ENCODE data around the gene C13orf46.
"Not testable (repeated sequence)": the region's sequence is repeated elsewhere in the genome, so short reads cannot be mapped to it uniquely, and the experiment has no call there.

The C13orf46 gene

GRCh38 chr13:113920606-113921286 is 53.1 kb downstream of the C13orf46 start:
- no peak for DNase-seq

DNA sequence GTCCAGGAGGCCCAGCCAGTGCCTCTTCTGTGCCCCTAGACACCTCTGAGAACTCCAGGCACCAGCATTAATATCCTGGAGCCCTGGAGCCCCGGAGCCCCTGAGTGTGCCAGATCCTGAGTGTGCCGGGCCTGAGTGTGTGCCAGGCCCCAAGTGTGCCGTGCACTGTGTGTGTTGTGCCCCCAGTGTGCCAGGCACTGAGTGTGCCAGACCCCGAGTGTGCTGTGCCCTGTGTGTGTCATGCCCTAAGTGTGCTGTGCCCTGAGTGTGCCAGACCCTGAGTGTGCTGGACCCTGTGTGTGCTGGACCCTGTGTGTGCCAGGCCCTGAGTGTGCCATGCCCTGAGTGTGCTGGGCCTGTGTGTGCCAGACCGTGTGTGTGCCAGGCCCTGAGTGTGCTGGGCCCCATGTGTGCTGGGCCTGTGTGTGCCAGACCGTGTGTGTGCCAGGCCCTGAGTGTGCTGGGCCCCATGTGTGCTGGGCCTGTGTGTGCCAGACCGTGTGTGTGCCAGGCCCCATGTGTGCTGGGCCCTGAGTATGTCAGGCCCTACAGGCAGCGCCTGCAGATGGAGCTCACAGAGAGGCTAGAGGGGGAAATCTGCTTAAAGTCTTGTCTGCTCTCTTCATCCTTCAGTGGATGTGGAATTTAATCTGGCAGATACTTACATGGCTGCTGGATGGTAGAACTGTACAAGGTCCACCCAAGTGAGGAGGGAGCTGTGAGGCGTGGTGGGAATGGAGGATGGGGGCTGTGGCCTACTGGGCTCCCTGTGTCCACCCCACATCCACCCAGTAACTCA is 53.9 kb downstream of the C13orf46 start:
- no peak for DNase-seq

- no peak for DNase-seq
These were observed 54.7 kb downstream of the C13orf46 start for GRCh38 chr13:113918981-113919701.

DNA sequence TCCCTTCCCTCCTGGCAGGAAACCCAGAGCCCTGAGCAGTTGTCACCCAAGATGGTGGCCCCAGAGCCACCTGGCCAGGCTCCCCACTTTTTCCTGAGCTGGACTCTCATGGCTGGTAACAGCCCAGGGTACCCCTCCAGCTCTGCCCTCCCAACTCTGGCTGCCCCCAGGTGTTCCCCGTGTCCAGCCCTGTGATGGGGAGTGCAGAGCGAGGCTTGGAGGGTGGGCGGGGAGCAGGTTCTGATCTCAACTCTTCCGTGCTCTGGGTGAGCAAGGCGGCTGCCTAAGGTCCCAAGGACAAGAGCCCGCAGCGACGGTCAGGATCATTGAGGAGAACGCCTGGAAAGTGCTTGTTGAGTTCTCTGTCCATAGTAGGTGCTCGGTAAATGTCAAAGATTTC is 55.3 kb downstream of the C13orf46 start:
- no peak for DNase-seq

DNA sequence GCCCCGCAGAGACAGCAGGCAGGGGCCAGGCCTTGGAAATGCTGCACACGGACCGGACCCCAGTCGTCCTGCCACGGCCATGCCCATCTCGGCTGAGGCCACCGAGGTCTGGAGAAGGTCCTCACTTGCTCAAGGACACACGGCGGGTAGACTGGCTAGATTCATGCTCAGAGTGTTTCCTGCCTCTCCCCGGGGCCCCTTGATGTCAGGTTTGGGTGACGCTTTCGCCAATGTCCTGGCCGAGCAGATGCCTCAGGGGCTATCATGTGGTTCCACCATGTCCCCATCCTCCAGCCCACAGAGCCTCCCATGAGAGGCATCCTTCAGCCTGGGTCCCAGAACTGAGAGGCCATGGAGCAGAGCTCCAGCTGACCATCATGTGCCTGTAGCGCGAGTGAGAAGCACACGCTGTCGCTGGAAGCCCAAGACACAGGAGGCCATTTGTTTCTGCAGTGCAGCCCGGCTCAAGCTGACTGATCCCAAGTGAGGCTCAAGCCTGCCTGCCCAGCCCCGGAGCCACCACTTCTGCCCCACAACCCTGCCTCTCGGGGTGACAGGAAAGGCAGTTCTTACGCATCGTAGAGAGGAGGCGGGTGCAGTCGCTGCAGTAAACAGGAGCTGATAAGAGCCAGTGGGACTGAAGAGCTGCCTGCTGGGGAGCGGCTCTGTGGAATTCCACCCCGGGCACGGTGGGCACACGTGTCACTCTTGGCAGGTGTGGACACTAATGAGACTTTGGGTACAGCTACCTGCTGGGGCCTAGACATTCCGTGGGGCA is 56.1 kb downstream of the C13orf46 start:
- no peak for DNase-seq

DNA sequence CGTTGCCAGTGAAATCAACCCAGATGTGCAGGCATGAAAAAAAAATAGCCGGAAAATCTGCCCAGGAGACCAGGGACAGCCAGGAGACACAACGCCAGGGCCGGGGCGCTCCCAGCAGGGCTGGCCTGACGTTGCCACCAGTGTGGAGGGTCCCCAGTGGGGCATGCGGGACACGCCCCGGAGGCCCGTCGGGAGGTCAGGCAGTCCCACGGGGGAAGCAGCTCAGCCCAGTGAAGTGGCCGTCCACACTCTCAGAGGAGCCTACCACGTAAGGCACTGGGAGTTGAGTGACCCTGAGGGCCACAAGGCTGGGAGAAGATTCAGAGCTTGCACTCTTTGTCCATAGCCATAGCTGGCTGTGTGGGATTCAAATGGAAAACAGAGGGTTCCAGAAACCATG is 56.8 kb downstream of the C13orf46 start:
- no peak for DNase-seq

GRCh38 chr13:113916330-113916815 is 57.5 kb downstream of the C13orf46 start:
- no peak for DNase-seq

GRCh38 chr13:113915786-113916329 is 58.0 kb downstream of the C13orf46 start:
- DNase-seq = no peak

DNA sequence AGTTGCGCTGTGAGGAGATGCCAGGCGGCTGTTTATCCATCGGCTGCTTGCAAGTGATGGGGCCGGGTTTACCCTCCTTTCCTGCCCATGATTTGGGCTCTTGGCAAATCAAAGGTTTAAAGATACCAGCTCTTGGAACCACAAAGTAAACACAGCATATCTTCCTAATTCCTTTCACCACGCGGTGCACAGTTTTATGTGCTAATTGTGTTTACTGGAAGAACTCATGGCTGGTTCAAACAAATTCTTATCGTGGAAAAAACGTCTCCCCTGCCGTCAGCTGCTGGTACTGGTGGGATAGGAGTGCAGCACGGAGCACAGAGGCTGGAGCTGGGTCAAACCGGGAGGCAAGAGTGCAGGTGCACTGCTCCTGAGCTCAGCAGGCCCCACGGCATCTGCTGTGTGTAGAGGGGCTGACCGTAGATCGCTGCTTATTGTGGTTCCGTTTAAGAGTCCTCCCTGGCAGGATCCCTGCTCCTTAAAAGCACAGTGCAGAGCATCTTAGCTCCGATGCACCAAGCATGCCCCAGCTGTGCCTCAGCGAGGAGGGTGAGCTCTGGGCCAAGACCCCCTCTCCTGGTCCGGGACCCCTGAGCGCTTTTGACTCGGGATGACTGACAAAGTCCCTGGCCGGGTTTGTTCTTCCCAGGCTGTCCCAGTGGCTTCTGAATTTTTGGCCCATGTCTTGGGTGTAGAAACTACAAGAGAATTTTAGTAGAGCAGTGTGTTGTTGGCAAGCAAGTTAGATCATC is 58.7 kb downstream of the C13orf46 start:
- no peak for DNase-seq

- DNase-seq = no peak
These were observed 59.4 kb downstream of the C13orf46 start for GRCh38 chr13:113914333-113915011.

- not testable (repeated sequence) for DNase-seq
These were observed 60.0 kb downstream of the C13orf46 start for GRCh38 chr13:113913838-113914237.

DNA sequence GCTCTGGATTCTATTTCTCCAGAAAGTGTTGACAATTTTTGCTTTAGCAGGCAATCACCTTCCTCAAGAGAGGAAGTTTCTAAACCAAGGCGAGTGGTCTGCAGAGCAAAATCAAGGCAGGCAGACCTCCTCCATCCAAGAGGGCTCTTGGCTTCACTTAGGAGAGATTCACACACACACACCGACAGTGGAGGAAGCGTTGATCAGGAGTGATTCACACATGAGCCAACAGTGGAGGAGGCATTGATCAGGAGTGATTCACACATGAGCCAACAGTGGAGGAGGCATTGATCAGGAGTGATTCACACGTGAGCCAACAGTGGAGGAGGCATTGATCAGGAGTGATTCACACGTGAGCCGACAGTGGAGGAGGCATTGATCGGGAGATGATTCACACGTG is 60.5 kb downstream of the C13orf46 start:
- not testable (repeated sequence) for DNase-seq

- DNase-seq = no peak
These were observed 61.3 kb downstream of the C13orf46 start for GRCh38 chr13:113912596-113912995.

GRCh38 chr13:113907635-113908617 is 66.0 kb downstream of the C13orf46 start:
- DNase-seq = no peak

GRCh38 chr13:113906571-113906970 is 67.3 kb downstream of the C13orf46 start:
- no peak for DNase-seq

DNA sequence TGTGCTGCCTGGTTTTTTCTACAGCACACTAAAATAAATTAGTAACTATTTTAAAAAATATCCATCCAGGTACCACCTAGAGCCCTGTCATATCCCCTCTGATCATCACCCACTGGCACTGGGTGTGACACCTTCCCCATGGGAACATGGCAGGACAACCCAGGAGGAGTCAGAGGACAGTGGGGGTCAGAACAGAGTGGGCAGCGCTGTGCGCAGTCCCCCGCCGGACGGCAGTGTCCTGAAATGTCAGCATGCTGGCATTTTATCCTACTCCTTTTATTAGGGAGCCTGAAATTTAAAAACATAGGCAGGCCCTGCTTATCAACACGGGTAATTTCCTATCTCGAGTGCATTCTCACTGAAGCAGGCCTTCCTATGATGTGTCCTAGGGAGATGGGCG is 67.9 kb downstream of the C13orf46 start:
- DNase-seq = no peak

DNA sequence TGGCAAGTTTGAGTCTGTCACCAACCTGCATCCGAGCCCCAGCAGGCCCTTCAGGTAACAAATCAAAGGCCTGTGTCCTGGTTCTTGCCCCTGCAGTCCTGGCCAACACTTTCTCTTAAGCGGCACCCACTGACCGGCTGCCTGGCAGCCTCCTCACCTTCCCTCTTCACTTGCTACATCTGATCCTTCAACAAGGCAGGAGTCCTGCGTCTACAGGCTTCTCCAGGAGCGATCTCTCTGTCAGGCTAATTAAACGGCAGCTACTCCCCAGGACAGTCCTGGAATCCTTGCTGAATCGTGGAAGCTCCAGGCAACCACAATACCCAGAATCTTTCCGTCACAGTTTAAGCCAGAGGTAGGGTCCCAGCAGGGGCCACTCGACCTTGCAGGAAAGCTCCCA is 68.9 kb downstream of the C13orf46 start:
- no peak for DNase-seq

GRCh38 chr13:113904411-113904810 is 69.5 kb downstream of the C13orf46 start:
- DNase-seq = no peak

DNA sequence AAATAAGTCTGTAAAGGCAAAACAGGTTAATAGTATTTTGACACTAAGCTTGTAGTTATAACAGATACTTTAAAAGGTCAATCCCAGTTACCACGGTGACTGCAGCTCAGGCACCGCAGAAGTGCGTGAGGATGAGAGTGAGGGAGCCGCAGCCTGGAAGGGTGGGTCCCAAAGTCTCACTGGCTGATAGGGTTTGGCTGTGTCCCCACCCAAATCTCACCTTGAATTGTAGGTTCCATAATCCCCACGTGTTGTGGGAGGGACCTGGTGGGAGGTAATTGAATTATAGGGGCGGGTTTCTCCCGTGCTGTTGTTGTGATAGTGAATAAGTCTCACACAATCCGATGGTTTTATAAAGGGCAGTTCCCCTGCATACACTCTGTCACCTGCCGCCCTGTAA is 70.0 kb downstream of the C13orf46 start:
- DNase-seq = no peak

Data from amniotic stem cell (primary cell).